GM12878 (cell line): ENCODE measurements around the gene HMG20B. TPM values are rescaled to one million over a fixed set of nuclear protein-coding genes. Genes with fewer than 3 reads are reported as not detected.

Source experiments
- ATAC-seq: fragments of 200-7000 bp; cut with Tn5 transposase; 3 replicates; pipeline ENCODE4 v1.9.1; 2020; ENCODE audit warnings: mild to moderate bottlenecking, moderate library complexity
- BruUV-seq: library from RNA; stranded (reverse); fragments of 400-500 nt; replicated peaks from 2 replicates; lab custom pipeline; 2021; lab: Mats Ljungman, UMichigan
- CTCF ChIA-PET: fragments of 300-600 bp; sonication (Branson Sonifier 250); formaldehyde crosslinking; extraction: SDS; loops from one replicate; lab custom pipeline; 2021; ENCODE audit warnings: inconsistent platforms; lab: Yijun Ruan, JAX
- POLR2A ChIA-PET: fragments of 350-600 bp; formaldehyde crosslinking; extraction: SDS; loops from one replicate; lab custom pipeline; 2021; ENCODE audit warnings: inconsistent platforms; lab: Charles Lee
- RAD21 ChIA-PET: fragments of 300-600 bp; sonication (Branson Sonifier 250); formaldehyde crosslinking; loops from one replicate; lab custom pipeline; 2023; ENCODE audit warnings: antibody characterized with exemption; ENCODE audit not compliant: unreplicated experiment; lab: Charles Lee
- SMC1A ChIA-PET: fragments of 300-600 bp; sonication (Branson Sonifier 250); formaldehyde crosslinking; loops from one replicate; lab custom pipeline; 2023; ENCODE audit not compliant: unreplicated experiment, uncharacterized antibody; lab: Charles Lee
- DNase-seq: peaks from one replicate; pipeline ENCODE4 v3.0.0-alpha.2; 2011; ENCODE audit warnings: low read depth, low spot score
- FAIRE-seq: peaks from 3 replicates; lab custom pipeline; 2011; peaks lifted over from hg19 to GRCh38; lab: Jason Lieb, UNC
- H2AFZ ChIP-seq: 2 replicates; pipeline ENCODE4 v1.6.0; 2011; ENCODE audit warnings: low read depth, low read length, control low read depth; ENCODE audit not compliant: control insufficient read depth
- H3K27ac ChIP-seq: 2 replicates; pipeline ENCODE4 v1.5.1; 2011; ENCODE audit warnings: control low read depth; ENCODE audit not compliant: control insufficient read depth, insufficient read depth
- H3K27me3 ChIP-seq, 2 experiments: replicated peaks in 1 of 2; 2 replicates each; pipeline versions ENCODE4 v1.6.0 to v1.6.1; 2011; ENCODE audit warnings: low read length in 1 of 2; ENCODE audit not compliant: control insufficient read depth in 2 of 2, insufficient read depth in 2 of 2
- H3K36me3 ChIP-seq, 2 experiments: 2 replicates each; pipeline ENCODE4 v1.5.1; 2011; ENCODE audit warnings: low read length in 1 of 2; ENCODE audit not compliant: control insufficient read depth in 2 of 2, insufficient read depth in 2 of 2
- H3K4me1 ChIP-seq: 2 replicates; pipeline ENCODE4 v1.6.1; 2011; ENCODE audit warnings: mild to moderate bottlenecking, low read length, moderate library complexity, mixed read lengths; ENCODE audit not compliant: control insufficient read depth, insufficient read depth
- H3K4me2 ChIP-seq: 2 replicates; pipeline ENCODE4 v1.6.0; 2011; ENCODE audit warnings: control low read depth; ENCODE audit not compliant: control insufficient read depth, insufficient read depth
- H3K4me3 ChIP-seq: fragments of 200-600 bp; sonication (generic); 2 replicates; pipeline ENCODE4 v1.5.1; 2016
- H3K79me2 ChIP-seq: 2 replicates; pipeline ENCODE4 v1.6.0; 2011; ENCODE audit warnings: low read length; ENCODE audit not compliant: control insufficient read depth, insufficient read depth
- H3K9ac ChIP-seq: 2 replicates; pipeline ENCODE4 v1.8.0; 2011; ENCODE audit warnings: low read length, control low read depth, mixed read lengths; ENCODE audit not compliant: control insufficient read depth, insufficient read depth
- H3K9me3 ChIP-seq: replicated peaks from 3 replicates; pipeline ENCODE4 v1.5.1; 2011; ENCODE audit warnings: mild to moderate bottlenecking, low read length; ENCODE audit not compliant: control insufficient read depth, insufficient read depth
- H4K20me1 ChIP-seq: 2 replicates; pipeline ENCODE4 v1.6.0; 2011; ENCODE audit not compliant: control insufficient read depth, insufficient read depth
- ATF3 ChIP-seq: IDR thresholded peaks from 2 replicates; pipeline ENCODE4 v1.6.1; 2011; ENCODE audit warnings: low read depth, mild to moderate bottlenecking, low read length, moderate library complexity, borderline replicate concordance; ENCODE audit errors: extremely low read depth
- BACH1 ChIP-seq: fragments of 450-650 bp; IDR thresholded peaks from 2 replicates; pipeline ENCODE4 v1.6.1; 2017; ENCODE audit warnings: mild to moderate bottlenecking, borderline replicate concordance
- BCLAF1 ChIP-seq: fragments of 450-650 bp; IDR thresholded peaks from 2 replicates; pipeline ENCODE4 v1.6.1; 2017; ENCODE audit warnings: antibody characterized with exemption, mild to moderate bottlenecking, moderate library complexity
- CEBPB ChIP-seq, 2 experiments: fragments of 150-350 bp in 1 of 2; IDR thresholded peaks; 2 replicates each; pipeline ENCODE4 v1.6.1; 2012 to 2014; ENCODE audit warnings: low read depth in 2 of 2, low read length in 2 of 2, borderline replicate concordance in 1 of 2, inconsistent platforms in 1 of 2
- DPF2 ChIP-seq: fragments of 450-650 bp; IDR thresholded peaks from 2 replicates; pipeline ENCODE4 v1.6.1; 2017; ENCODE audit warnings: mild to moderate bottlenecking
- EGR1 ChIP-seq, 2 experiments: IDR thresholded peaks; 1 replicate in 1 of 2; 2 replicates in 1 of 2; pipeline ENCODE4 v1.6.1; 2011 to 2012; ENCODE audit warnings: low read depth in 2 of 2, low read length in 2 of 2, borderline replicate concordance in 1 of 2, mild to moderate bottlenecking in 1 of 2, moderate library complexity in 1 of 2
- KDM1A ChIP-seq: fragments of 200-600 bp; sonication (generic); IDR thresholded peaks from 2 replicates; pipeline ENCODE4 v1.6.1; 2016; ENCODE audit warnings: borderline replicate concordance
- LARP7 ChIP-seq: fragments of 450-650 bp; IDR thresholded peaks from 2 replicates; pipeline ENCODE4 v1.6.1; 2017; ENCODE audit warnings: mild to moderate bottlenecking
- MXI1 ChIP-seq: fragments of 150-350 bp; IDR thresholded peaks from 2 replicates; pipeline ENCODE4 v1.6.1; 2011; ENCODE audit warnings: low read depth, mild to moderate bottlenecking, inconsistent platforms, low read length, improper control_type of control experiment
- MYB ChIP-seq: fragments of 150-350 bp; IDR thresholded peaks from 2 replicates; pipeline ENCODE4 v1.6.1; 2014; ENCODE audit warnings: mild to moderate bottlenecking, low read depth, low read length, borderline replicate concordance
- NKRF ChIP-seq: fragments of 450-650 bp; conservative IDR thresholded peaks from 2 replicates; pipeline ENCODE4 v1.6.1; 2017; ENCODE audit warnings: mild to moderate bottlenecking, moderate library complexity
- NR2F1 ChIP-seq: fragments of 450-650 bp; conservative IDR thresholded peaks from 2 replicates; pipeline ENCODE4 v1.6.1; 2017; ENCODE audit warnings: mild to moderate bottlenecking
- RB1 ChIP-seq: fragments of 450-650 bp; formaldehyde crosslinking; IDR thresholded peaks from 2 replicates; pipeline ENCODE4 v1.6.1; 2017; ENCODE audit warnings: mild to moderate bottlenecking, borderline replicate concordance
- SIN3A ChIP-seq: IDR thresholded peaks from 2 replicates; pipeline ENCODE4 v1.6.1; 2012; ENCODE audit warnings: low read depth, low read length, improper control_type of control experiment
- SPI1 ChIP-seq: IDR thresholded peaks from 2 replicates; pipeline ENCODE4 v1.6.1; 2011; ENCODE audit warnings: low read depth, mild to moderate bottlenecking, low read length, moderate library complexity, borderline replicate concordance; ENCODE audit not compliant: insufficient read depth
- ZNF24 ChIP-seq: fragments of 450-650 bp; IDR thresholded peaks from 2 replicates; pipeline ENCODE4 v1.6.1; 2017; ENCODE audit warnings: antibody characterized with exemption, mild to moderate bottlenecking
- WGBS: methylation state at CpG from one replicate; pipeline ENCODE4 v1.1.6; 2016; ENCODE audit warnings: low lambda C conversion rate; ENCODE audit not compliant: insufficient replicate concordance, insufficient coverage; ENCODE audit errors: missing lambda C conversion rate; 5-methylcytosine and 5-hydroxymethylcytosine counted together
- in situ Hi-C: fragments of 300-500 bp; cut with MboI; formaldehyde crosslinking; loops from 9 replicates; pipeline ENCODE4 v1.14.3; 2018; ENCODE audit warnings: mixed read lengths
- intact Hi-C: fragments of 100-400 bp; cut with micrococcal nuclease; formaldehyde crosslinking; loops from one replicate; pipeline ENCODE4 v1.14.2; 2022; ENCODE audit not compliant: unreplicated experiment
- polyA plus RNA-seq, 11 experiments: library from polyadenylated mRNA; depleted of rRNA in 4 of 11; unstranded in 6 of 11; stranded (reverse) in 5 of 11; fragments of >200 nt; fragmentation: Nextera tagmentation in 4 of 11; fragmentation: Illumina TruSeq in 1 of 11; extraction: Ambion mirVana in 4 of 11; extraction: Trizol in 1 of 11; gene quantifications; 1 replicate in 1 of 11; 2 replicates in 10 of 11; pipeline versions ENCODE4 v1.2.1 to v1.2.3, GENCODE V29; 2011 to 2016; ENCODE audit warnings: inconsistent platforms in 2 of 11, missing spikeins in 2 of 11, low read depth in 1 of 11
- total RNA-seq, 4 experiments: library from RNA; depleted of rRNA in 3 of 4; stranded (reverse); fragments of >200 nt in 3 of 4; fragmentation: Illumina TruSeq in 1 of 4; extraction: Trizol in 1 of 4; gene quantifications; 2 replicates each; pipeline versions ENCODE4 v1.2.1 to v1.2.3, GENCODE V29; 2013 to 2021

The HMG20B gene
- total and polyA plus RNA-seq, 10 of the 15 experiments (the other 5 are each of a cell fraction or from before 2014, with no cell fraction given): 0.37 to 92.7 (median 47.0) TPM

- TF ChIP-seq CEBPB (IDR thresholded peaks at IDR 0.05; ENCODE audit: borderline replicate concordance in 1 of 2, low read depth in 2 of 2, low read length in 2 of 2) (no peak), ZNF24 (no peak), MXI1 (no peak), KDM1A (no peak)
Measured at GRCh38 chr19:3556423-3556977, 16.2 kb upstream of the HMG20B start (continued).

GRCh38 chr19:3556978-3557460, 15.7 kb upstream of the HMG20B start:
- 0 out of 2 replicates have a peak overlapping the region, but pooled peaks have one; percentile 2 for H2AFZ ChIP-seq
- peak overlapping the region; percentile 21 for H3K27ac ChIP-seq
- peak overlapping the region; percentile 75 for H3K4me2 ChIP-seq
- H3K79me2 ChIP-seq: peaks cover 37% of the 10 kb centered on the region
- ChIA-PET POLR2A (interaction anchor here (0.5 to 1.2 kb wide), 6 partner anchors 8 to 858 kb away, joined by 3 to 6 read pairs (median 4); partner anchors contain the start of gene HMG20B), SMC1A (interaction anchor here (0.7 kb wide), 1 partner anchor 56 kb away, joined by 3 read pairs; the partner anchor contains the start of gene DOHH), CTCF (interaction anchor here (0.6 to 3.4 kb wide), 4 partner anchors 11 to 163 kb away, joined by 3 to 20 read pairs (median 4); no protein-coding TSS in a partner anchor), RAD21 (interaction anchor here (0.9 to 1.2 kb wide), 3 partner anchors 12 to 70 kb away, joined by 3 to 4 read pairs (median 4); partner anchors contain the start of gene CACTIN)
- in situ Hi-C loops: no loop called here
- intact Hi-C loops: loop anchor here (5.0 kb wide), 1 partner anchor 70 kb away; the partner anchor contains the start of gene CACTIN
- ATAC-seq (peak; percentile 18), FAIRE-seq (no peak), DNase-seq (no peak)
- H3K4me1 ChIP-seq: peaks cover 28% of the 10 kb centered on the region
- H3K9me3 ChIP-seq: no peaks in the 10 kb centered on the region
- no TSS peak for BruUV-seq
- no peaks in the 10 kb centered on the region for H4K20me1 ChIP-seq
- no peaks in the 10 kb centered on the region for H3K27me3 ChIP-seq
- H3K36me3 ChIP-seq: no peaks in the 10 kb centered on the region
- peak overlapping the region; percentile 50 for H3K9ac ChIP-seq
- H3K4me3 ChIP-seq: peak overlapping the region; percentile 94
- under 1% methylated on average over 56 of the region's 60 CpGs for WGBS
- peak; percentile 68; the same call in 1 of the 2 replicates for TF ChIP-seq NR2F1
- TF ChIP-seq ATF3: no peak
- peak; percentile 50; the same call in 1 of the 2 replicates for TF ChIP-seq LARP7
- peak; percentile 50; the same call in 1 of the 2 replicates for TF ChIP-seq SPI1
- no peak for TF ChIP-seq BCLAF1
- no peak for TF ChIP-seq RB1
- TF ChIP-seq SIN3A: 0 out of 2 replicates have a peak, but pooled peaks have one; percentile 19
- TF ChIP-seq BACH1: peak; percentile 89; the same call in 1 of the 2 replicates
- no peak for TF ChIP-seq MYB
- TF ChIP-seq EGR1 (IDR thresholded peaks at IDR 0.05; ENCODE audit: borderline replicate concordance in 1 of 2, low read depth in 2 of 2, low read length in 2 of 2): 0 out of 3 replicates have a peak, but pooled peaks of 1 of the 2 experiments have one; percentile 3
- TF ChIP-seq NKRF: peak; percentile 82
- TF ChIP-seq DPF2: 0 out of 2 replicates have a peak, but pooled peaks have one; percentile 12
